Measurements from ENCODE around the gene DDX25.

- TF ChIP-seq CTCF (conservative IDR thresholded peaks at IDR 0.05) (no peak), ZFX (IDR thresholded peaks at IDR 0.05) (no peak)
Measured at GRCh38 chr11:125883375-125883774, 20.9 kb upstream of the DDX25 start.
